OCI-LY1 (cell line): ENCODE measurements around the gene C10orf120.

Source experiments
- EZH2 ChIP-seq: fragments of 200-600 bp; sonication (generic), shearing (Covaris generic); IDR thresholded peaks from 2 replicates; pipeline ENCODE4 v1.8.0; 2017; ENCODE audit warnings: borderline replicate concordance, mixed run types, mild to moderate bottlenecking, antibody characterized with exemption, low read length, moderate library complexity, mixed read lengths
- TF ChIP-seq, protein P1 (sequence below): fragments of 200-600 bp; sonication (generic), shearing (Covaris generic); IDR thresholded peaks from 2 replicates; pipeline ENCODE4 v1.5.1; 2017; ENCODE audit warnings: mild to moderate bottlenecking, antibody characterized with exemption, low read length, moderate library complexity, mixed read lengths

GRCh38 chr10:122727426-122727825 lies 27.8 kb upstream of the C10orf120 start:
- TF ChIP-seq, protein P1, sequence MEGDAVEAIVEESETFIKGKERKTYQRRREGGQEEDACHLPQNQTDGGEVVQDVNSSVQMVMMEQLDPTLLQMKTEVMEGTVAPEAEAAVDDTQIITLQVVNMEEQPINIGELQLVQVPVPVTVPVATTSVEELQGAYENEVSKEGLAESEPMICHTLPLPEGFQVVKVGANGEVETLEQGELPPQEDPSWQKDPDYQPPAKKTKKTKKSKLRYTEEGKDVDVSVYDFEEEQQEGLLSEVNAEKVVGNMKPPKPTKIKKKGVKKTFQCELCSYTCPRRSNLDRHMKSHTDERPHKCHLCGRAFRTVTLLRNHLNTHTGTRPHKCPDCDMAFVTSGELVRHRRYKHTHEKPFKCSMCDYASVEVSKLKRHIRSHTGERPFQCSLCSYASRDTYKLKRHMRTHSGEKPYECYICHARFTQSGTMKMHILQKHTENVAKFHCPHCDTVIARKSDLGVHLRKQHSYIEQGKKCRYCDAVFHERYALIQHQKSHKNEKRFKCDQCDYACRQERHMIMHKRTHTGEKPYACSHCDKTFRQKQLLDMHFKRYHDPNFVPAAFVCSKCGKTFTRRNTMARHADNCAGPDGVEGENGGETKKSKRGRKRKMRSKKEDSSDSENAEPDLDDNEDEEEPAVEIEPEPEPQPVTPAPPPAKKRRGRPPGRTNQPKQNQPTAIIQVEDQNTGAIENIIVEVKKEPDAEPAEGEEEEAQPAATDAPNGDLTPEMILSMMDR: no peak
- TF ChIP-seq EZH2: no peak
